DMS53 treated with DMSO at 0.1 percent for 48 hours (cell line): ENCODE data around the gene SUOX.
"Not testable (repeated sequence)": the region's sequence is repeated elsewhere in the genome, so short reads cannot be mapped to it uniquely, and the experiment has no call there.

Experiments used
- DNase-seq: peaks from one replicate; lab custom pipeline; 2025; ENCODE audit not compliant: unreplicated experiment; lab: John Stamatoyannopoulos, UW

The SUOX gene

DNA sequence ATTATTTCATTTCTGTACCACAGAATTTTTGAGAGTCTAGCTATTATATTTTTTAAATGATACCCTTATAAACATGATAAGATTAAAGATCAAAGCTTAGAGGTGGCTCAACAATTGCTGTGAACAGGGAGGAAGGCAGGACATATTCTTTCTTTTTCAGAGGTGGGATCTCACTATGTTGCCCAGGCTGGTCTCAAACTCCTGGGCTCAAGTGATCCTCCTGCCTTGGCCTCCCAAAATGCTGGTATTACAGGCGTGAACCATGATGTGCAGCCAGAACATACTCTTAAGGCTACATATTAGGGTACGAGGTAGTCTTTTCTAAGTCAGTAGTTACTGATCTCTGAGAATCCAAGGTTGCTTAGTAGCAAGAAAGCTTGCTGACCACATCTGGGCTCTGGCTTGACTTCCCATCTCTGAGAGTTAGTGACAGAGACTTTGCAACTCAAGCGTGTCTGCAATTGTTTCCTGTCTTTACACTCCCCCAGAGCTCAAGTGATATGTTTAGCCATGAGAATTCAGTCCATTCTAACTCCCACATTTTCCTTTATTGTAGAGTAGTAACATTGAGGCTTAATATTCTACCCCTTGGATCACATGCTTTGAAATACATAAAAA lies 14.6 kb upstream of the SUOX start:
- no peak for DNase-seq

DNA sequence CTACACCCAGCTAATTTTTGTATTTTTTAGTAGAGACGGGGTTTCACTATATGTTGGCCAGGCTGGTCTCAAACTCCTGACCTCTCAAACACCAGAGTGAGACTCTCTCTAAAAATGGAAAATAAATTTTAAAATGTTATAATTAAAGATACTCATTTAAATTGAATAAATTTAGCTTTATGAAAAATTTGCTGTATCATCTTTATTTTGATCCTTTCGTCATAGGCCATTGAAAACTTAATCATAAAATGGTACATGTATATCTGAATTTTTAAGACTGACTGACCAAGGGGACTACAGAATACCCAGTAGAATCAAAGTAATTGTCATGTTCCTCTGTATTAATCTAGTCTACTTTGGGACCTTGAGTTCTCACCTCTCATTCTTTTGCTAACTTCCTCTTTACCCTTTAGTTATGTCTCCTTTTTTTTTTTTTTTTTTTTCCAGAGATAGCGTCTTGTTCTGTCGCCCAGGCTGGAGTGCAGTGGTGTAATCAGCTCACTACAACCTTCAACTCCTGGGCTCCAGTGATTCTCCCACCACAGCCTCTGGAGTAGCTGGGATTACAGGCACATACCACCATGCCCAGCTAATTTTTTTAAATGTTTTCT lies 13.7 kb upstream of the SUOX start:
- no peak for DNase-seq

DNA sequence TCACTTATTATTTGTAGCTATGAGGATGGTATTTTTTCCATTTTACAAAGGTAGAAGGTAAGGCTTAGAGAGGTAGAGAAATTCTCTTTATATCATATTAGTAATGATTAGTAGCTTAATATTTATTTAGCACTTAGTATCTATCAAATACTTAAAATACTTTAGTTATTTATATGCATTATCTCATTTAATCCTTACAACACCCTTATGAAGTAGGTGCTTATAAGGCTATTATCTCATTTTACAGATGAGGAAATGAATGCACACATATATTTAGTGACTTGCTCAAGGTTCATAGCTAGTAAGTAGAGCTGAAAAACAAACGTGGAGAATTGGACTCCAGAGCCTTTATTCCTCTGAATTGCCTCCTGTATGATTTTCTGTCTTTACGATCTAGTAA lies 12.2 kb upstream of the SUOX start:
- no peak for DNase-seq

DNA sequence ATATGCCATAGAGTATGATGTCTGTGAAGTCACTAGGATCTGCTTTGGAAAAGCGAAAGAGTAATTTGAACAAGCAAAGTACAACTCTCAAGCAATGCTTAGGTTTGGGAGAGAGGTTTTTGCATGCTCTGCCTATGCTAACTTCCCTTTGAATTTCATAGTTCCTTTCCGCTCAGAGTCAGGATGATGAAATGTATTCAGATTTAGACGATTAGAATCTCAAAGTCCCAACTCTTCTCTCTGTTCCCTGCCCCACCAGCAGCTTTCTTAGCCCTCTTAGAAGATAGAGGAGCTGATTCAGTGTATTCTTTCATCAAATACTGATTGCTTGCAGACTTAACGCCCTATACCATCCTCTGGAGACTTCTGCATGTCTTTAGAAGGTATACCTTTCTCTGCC lies 11.7 kb upstream of the SUOX start:
- no peak for DNase-seq

DNA sequence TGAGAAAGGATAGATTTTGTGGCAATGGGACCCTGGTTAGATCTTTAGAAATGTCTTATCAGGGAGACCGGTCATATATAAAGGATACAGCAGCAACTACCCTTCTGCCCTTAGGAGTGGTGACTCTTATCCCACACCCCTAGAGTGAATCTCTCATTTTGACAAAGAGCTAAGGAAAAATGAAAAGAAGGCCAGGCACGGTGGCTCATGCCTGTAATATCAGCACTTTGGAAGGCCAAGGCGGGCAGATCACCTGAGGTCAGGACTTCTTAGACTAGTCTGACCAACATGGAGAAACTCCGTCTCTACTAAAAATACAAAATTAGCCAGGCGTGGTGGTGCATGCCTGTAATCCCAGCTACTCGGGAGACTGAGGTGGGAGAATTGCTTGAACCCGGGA lies 11.1 kb upstream of the SUOX start:
- not testable (repeated sequence) for DNase-seq

DNA sequence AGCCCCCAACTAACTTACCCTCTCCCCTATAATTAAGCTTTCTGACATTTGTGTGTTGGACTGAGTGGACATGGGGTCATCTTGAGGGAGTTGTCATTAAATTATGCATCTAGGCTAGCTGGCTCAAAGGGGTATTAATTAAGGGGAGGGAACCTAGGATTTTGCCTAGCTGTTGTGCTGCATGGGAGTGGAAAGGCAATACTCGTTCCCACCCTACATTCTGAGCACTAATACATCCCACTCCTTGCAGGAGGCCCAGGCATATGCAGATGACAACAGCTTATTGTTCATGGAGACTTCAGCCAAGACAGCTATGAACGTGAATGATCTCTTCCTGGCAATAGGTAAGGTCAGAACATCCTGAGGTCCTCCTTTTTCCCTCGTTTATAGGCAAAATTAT lies 6.0 kb upstream of the SUOX start:
- DNase-seq = no peak

DNA sequence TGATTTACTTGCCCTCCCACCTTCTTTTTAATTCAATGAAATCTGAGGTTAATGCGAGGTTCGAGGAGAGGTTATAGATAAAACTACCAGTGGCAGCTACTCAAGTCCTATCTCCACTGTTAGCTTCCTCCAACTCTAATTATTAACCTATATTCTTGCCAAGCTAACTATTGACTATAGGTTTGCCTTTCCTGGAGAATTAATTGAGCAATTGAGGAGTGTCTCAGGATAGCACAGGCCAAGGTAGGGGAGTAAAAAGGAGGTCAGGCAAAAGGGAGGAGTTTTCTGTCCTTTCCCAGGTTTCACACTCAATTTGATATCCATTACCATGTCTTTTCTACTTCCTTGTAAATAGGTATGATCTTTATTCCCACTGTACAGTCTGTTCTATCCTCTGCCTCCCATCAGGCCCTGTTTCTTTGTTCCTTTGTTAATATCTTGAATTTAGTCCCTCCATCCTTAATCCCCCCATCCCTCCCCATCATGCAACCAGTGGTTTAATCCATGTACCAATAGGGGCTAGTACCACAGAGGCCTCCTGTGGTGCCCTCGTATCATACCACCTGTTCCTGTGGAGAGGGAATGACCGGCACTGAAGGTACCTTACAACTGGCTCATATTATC lies 3.7 kb upstream of the SUOX start:
- DNase-seq = no peak

DNA sequence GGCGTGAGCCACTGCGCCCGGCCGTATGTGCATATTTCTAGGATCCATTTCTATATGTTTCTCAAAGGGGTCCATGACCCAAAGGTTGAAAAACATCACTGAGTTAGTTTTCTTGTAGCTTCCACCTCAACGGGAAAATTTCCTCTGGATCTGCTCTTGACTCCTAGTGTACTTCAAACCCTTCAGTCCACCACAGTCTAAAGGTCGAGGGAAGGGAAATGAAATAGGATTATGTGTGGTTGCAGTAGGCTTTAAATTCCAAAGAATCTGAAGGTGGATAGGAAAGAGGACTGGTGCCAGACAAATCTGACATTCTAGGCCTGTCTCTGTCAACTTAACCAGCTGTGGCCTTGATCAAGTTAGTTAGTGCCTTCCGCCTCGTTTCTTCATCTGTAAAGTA lies 1.7 kb upstream of the SUOX start:
- no peak for DNase-seq

DNA sequence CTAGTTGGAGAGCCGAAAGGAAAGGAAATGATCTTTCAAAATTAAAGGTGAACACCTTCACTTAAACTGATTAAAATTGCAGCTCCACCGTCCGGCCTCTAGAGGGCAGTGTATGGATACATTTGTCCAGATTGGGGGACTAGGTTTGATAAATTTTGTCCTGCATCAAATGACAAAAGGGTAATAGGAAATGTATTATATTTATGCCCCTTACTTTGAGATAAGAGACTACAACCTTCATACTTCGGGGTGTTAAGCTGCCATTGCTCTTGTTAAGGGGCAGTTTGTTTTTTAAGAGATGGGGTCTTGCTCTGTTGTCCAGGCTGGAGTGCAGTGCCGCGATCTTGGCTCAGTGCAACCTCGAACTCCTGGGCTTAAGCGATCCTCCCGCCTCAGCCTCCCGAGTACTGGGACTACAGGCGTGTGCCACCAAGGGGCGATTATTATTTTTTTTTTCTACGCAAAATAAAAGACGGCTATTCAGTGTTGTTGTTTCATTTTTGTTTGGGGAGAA lies 818 bp upstream of the SUOX start:
- peak; percentile 57 for DNase-seq

DNA sequence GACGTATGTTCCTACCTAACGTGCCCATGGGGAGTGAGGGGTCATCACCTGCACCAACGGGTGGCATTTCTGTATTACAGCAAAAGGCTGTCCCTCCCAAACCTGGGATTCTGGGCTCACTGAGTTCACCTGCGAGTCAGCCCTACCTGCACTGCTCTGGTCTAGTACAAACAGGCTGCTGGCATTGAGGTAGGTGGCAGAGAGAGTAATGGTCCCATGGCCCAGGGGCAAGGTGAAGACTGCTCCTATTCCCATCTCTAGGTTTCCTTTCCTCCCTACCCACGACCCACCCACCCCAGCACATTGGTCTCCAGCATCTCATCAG lies 421 bp downstream of the SUOX start:
- peak; percentile 41 for DNase-seq

DNA sequence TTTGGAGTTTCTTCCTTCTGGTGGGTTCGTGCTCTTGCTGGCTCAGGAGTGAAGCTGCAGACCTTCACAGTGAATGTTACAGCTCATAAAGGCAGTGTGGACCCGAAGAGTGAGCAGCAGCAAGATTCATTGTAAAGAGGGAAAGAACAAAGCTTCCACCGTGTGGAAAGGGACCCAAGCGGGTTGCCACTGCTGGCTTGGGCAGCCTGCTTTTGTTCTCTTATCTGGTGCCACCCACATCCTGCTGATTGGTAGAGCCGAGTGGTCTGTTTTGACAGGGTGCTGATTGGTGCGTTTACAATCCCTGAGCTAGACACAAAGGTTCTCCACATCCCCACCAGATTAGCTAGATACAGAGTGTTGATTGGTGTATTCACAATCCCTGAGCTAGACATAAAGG lies 2.4 kb downstream of the SUOX start:
- not testable (repeated sequence) for DNase-seq

DNA sequence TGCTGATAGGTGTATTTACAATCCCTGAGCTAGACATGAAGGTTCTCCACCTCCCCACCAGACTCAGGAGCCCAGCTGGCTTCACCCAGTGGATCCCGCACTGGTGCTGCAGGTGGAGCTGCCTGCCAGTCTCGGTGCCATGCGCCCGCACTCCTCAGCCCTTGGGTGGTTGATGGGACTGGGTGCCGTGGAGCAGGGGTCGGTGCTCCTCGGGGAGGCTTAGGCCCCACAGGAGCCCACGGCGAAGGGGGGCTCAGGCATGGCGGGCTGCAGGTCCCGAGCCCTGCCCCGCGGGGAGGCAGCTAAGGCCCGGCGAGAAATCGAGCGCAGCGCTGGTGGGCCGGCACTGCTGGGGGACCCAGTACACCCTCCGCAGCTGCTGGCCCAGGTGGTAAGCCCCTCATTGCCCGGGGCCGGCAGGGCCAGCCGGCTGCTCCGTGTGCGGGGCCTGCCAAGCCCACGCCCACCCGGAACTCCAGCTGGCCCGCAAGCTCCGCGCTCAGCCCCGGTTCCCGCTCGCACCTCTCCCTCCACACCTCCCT lies 3.0 kb downstream of the SUOX start:
- not testable (repeated sequence) for DNase-seq

DNA sequence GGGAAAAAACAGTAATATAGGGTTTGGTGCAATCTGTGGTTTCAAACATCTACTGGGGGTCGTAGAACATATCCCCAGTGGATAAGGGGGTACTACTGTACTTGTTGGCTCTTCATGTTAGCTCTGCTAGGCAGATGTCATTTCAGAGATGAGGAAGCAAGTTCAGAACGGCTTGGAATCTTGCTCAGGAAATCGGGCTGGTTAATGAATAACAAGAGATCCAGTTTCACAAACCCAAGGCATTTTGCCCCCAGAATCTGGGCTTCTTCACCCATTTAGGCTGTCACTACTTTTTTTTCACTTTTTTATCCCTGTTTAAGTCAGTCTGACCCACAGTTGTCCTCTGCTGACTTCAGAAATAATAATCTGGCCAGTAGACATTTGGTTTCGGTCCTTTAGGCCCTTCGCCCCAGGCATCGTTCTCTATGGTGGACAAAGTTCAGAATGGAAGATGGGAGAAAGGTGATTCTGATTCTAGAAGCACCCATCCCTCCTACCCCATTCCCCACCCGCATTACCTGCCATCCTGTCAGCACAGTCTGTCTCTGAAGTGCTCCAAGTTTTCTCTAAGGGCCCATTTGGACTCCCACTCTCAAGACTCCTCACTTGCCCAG lies 4.5 kb downstream of the SUOX start:
- peak; percentile 14 for DNase-seq

DNA sequence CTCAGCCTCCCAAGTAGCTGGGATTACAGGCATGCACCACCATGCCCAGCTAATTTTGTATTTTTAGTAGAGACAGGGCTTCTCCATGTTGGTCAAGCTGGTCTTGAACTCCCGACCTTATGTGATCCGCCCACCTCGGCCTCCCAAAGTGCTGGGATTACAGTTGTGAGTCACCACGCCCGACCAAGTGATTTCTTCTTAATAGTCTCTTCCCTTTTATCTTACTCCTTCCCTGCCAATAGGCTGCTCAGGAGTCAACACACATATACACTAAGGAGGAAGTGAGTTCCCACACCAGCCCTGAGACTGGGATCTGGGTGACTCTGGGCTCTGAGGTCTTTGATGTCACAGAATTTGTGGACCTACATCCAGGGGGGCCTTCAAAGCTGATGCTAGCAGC lies 6.3 kb downstream of the SUOX start:
- not testable (repeated sequence) for DNase-seq

DNA sequence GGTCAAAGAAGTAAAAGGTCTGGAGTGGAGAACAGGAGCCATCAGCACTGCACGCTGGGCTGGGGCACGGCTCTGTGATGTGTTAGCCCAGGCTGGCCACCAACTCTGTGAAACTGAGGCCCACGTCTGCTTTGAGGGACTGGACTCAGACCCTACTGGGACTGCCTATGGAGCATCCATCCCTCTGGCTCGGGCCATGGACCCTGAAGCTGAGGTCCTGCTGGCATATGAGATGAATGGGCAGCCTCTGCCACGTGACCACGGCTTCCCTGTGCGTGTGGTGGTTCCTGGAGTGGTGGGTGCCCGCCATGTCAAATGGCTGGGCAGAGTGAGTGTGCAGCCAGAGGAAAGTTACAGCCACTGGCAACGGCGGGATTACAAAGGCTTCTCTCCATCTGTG lies 7.1 kb downstream of the SUOX start:
- DNase-seq = no peak

DNA sequence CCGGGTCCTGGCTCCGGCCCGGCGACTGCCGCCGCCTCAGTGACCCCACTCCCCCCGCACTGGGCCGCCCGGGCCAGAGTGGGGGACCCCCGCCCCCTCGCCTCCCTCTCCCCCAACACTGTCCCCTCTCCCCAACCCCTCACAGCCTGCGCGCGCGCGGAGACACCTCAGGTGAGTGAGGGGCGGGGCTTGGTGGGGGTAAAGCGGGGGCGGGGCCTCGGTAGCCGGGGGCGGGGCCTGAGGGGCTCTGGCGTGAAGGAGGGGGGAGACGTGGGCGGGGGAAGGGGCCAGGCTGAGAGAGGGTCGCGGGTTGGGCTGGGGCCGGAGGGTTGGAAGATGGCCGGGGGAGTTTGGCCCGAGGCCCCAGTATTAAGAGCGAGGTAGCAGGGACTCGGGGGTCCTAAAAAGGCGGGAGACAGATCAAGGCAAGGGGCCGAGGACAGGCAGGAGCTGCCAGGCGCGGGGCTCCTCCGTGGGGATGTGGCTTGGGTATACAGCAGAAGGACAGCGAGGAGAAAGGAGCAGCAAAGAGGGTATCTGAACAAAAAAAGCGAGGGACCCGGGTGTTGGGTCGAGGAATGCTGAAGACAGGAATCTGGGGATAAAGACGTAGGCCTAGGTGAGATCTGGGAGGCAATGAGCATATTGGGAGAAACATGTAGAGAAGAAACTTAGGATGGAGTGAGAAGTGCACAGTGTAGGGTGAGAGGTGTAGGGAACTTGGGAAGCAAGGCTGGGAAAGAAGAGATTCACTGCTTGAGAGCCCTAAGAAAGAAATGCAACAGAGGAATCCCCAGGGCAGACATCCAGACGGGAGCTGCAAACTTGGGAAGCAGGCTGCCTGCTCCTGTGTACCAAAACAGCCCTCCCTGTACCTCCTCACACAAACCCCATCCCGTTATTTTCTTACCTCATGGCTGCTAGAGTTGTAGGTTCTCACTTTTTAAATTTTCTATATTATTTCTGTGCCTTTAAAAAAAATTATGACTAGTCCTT lies 10.8 kb downstream of the SUOX start:
- peak; percentile 15 for DNase-seq

DNA sequence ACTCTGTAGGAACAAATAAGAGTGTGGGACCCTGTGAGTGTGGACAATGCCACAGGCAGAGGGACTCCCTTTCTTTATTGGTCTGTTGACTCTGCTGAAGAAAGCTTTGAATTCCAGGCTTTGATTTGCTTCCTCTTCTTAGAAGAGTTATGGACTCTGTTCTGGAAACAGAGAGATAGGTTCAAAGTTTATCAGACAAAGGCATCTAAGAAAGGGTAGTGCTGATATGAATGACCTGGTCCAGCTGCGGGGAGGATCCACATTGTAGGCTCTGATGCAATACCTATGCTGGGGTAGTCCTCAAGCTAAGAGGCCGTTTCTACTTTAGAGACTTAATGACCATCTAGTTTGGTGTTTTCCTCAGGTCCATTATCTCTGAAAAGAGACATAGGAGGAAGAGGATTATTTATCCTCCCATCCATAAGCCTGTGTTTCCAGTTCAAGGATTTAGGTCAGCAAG lies 13.1 kb downstream of the SUOX start:
- no peak for DNase-seq

DNA sequence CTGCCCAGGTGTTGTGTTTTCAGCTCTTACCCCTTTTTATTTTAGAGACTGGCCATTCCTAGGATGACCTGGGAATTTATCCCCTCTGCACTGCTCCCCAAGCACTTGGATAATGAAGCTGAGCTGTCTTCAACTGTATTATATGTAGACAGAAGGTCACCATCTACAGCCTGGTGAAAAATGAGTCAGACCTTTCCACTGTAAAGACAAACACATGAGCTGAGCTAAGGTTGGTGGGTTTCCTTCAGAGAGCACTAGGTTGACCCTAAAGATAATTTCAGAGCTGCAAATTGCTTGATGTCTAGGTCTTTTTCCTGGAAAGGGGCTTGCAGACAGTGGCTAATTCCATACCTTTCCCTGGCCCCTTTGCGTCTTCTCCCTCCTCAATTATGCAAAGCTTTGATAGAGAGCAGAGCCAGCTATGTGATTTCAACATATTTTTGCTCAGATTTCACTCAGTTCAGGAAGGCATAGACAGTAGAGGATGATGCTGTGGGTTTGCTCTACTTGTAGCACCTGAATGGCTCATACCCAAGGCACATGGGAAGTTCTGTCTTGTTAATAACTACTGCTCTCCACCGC lies 14.5 kb downstream of the SUOX start:
- DNase-seq = no peak

DNA sequence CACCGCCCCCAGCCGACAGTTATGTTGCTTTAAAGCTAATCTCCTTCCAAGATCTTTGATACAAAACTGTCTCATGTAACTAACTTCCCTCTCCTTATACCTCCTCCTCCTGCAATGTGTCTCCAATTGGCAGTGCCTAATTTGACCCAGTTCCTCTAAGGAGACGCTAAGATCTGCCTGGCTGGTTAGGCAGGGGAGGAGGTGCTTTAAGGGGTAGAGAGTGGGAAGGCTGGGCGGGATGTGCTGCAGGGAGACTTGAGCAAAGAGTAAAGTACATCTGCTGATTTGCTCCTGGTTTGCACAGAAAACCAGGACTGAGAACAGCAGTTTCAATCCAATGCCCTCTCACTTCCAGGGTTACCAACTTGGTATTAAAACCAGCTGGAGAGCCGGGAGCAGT lies 16.4 kb downstream of the SUOX start:
- DNase-seq = no peak

DNA sequence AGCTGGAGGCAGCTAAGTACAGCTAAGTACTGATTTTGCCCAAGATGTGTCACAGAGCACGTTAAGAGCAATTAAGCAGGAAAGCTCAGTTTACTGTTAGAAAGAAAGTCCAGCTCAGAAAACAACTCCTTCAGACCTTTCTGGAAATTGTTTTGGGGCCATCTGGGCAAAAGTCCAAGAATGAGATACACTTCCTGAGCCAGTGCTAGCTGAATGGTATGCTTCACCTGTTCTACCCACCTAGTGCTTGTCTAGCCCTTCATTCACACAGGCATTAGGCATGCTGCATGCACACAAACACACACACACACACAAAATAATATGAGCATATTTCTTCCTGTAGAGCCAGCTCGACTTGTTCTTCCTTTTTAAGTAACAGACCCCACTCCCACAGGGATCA lies 17.1 kb downstream of the SUOX start:
- no peak for DNase-seq
